NCI-H187 treated with DMSO at 0.1 percent for 48 hours (cell line): ENCODE data around the gene ARL6IP4.

ENCODE experiments used
- DNase-seq: peaks from one replicate; lab custom pipeline; 2025; lab: John Stamatoyannopoulos, UW

The ARL6IP4 gene

DNA sequence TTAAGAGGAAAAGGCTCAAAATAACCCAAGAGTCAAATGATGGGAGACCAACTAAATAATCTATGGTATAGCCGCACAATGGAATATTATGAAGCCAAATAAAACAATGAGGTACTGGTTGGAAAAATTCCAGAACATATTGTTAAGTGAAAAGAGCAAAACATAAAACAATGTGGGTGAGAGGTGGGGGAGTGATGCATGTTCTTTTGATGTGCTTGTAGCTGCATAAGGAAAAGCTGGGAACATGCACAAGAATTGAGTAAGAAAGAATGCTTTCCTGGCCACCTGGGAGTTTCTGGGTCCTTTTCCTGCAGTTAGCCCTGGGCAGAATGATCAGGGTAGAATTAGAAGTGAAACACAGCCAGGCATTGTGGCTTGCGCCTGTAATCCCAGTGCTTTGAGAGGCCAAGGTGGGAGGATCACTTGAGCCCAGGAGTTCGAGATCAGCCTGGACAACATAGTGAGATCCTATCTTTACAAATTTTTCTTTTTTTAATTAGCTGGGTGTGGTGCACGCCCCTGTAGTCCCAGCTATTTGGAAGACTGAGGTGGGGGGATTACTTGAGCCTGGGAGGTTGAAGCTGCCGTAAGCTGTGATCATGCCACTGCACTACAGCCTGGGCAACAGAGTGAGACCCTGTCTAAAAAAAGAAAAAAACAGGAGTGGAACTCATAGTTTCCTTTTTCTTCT is 22.1 kb upstream of the ARL6IP4 start:
- DNase-seq = no peak

DNA sequence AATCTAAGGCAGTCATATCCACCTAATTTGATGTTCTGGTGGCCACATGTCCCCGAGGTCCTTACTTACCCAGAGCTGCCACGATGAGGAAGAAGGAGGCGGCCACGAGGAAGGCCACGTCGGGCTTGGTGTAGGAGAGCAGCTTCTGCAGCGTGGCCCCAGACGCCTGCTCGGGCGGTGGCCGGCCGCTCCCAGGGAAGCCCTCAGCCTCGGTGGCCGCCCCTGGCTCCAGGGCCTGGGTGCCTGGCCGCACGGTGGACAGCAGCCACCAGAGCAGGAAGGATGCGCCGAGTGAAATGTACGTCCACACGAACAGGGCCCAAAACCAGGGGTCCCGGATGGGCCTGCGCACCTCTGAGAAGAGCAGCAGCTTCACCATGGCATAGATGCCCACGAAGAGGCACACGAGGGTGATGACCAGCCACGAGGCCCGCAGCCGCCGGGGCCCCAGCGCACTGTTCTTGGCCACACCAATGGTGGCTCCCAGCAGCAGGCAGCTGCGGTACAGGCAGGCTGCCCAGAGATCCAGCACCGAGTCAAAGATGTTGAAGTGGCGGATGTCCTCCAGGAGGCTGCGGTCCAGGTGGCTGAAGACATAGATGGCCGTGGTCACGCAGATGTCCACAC is 20.8 kb upstream of the ARL6IP4 start:
- no peak for DNase-seq

DNA sequence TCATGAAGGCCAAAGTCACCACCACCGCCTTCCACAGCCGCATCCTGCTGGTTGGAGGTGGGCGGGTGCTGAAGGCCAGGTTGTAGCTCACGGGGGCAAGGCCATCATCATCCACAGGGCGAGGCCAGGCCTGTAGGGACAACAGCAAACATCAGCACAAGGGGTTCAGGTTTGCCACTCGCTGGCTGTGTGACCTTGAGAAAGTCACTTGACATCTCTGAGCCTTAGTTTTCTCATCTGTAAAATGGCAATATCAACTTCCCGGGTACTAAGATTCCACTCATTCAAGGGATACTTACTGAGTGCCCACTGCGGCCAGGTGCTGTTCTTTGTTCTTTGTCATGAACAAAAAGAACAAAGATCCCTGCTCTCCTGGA is 20.3 kb upstream of the ARL6IP4 start:
- no peak for DNase-seq

GRCh38 chr12:122961531-122962329 is 18.8 kb upstream of the ARL6IP4 start:
- no peak for DNase-seq

DNA sequence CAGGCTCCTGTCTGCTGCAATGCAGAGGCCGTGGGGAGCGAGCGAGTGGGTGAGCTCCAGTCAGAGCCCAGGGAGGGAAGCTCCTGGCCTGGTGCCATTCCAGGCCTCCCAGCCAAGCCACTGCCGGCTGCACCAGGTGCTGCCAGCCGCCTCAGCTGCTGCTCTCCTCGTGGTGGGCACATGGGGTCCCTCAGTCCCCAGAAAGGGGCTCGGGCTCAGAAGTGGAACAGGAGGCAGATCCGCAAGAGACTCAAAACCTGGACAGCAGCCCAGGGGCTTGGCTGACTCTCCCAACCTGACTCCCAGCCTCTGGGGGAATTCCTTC is 16.6 kb upstream of the ARL6IP4 start:
- no peak for DNase-seq

GRCh38 chr12:122964439-122965257 is 15.8 kb upstream of the ARL6IP4 start:
- no peak for DNase-seq

DNA sequence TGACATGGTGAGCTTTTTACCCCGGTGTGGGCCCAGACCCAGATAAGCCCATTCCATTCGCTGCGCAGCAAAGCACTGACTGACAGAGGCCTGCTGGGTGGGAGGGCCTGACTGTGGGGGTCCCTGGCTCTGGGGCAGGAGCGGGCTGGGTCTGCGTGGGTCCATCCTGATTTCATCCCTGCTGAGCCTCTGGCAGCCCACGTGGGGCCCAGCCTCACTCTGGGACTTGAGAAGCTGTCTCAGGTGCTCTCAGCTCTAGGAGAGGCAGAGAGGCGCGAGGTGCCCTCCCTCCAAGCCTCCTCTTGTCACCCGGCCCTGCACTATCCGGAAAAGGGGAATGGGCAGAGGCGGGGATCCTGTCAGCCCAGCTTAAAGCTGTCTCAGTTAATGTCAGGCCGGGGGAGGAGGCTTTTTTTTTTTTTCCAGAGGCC is 15.1 kb upstream of the ARL6IP4 start:
- no peak for DNase-seq

GRCh38 chr12:122965851-122966742 is 14.4 kb upstream of the ARL6IP4 start, which contains the start of gene ABCB9:
ABCB9 (minus strand) TSS chr12:122966463; CDS start chr12:122960235, 6,228 bp downstream.
- DNase-seq = peak; percentile 81

DNA sequence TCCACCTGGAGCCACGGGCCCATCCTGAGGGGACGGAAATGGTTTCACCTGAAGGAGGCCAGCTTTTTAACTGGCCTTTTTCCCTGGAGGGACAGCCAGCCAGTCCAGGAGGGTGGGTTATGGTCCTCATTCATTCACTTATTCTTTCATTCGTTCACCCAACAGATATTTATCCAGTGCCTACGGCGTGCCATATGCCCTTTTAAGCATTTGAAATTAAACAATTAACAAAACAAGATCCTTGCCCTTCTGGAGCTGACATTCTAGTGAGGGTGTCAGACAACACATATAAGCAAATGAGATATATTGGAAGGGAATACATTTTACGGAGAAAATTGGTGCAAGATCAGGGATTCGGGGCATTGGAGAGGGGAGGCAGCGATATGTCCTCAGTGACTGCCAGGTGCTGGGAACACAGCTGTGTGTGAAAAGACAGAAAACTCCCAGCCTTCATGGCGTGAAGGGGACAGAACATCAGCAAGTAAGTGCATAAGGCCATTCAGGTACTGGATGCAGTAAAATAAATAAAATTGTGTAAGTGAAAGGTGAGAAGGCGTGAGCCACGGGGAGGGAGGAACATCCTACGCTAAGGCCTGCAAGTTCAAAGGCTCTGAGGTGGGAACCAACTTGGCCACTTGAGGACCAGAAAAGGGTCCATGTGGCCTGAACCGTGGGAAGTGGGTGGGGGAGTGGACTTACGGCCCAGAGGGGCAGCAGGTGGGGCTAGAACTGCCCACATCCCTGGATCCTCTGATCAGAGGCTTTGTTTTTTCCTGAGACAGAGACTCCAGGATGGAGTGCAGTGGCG is 13.5 kb upstream of the ARL6IP4 start:
- no peak for DNase-seq

- DNase-seq = no peak
Measured at GRCh38 chr12:122968104-122968503, 12.4 kb upstream of the ARL6IP4 start.

DNA sequence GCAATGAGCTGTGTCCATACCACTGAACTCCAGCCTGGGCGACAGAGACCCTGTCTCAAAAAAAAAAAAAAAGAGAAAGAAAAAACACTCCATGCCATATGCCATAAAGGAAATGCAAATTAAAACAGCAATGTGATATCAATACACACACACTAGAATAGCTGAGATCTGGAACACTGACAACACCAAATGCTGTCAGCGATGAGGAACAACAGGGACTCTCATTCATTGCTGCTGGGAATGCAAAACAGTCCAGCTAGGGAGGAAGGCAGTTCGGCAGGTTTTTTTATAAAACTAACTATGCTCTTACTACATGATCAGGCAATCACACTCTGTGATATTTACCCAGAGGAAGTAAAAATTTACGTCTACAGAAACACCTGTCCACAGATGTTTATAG is 10.8 kb upstream of the ARL6IP4 start:
- no peak for DNase-seq

DNA sequence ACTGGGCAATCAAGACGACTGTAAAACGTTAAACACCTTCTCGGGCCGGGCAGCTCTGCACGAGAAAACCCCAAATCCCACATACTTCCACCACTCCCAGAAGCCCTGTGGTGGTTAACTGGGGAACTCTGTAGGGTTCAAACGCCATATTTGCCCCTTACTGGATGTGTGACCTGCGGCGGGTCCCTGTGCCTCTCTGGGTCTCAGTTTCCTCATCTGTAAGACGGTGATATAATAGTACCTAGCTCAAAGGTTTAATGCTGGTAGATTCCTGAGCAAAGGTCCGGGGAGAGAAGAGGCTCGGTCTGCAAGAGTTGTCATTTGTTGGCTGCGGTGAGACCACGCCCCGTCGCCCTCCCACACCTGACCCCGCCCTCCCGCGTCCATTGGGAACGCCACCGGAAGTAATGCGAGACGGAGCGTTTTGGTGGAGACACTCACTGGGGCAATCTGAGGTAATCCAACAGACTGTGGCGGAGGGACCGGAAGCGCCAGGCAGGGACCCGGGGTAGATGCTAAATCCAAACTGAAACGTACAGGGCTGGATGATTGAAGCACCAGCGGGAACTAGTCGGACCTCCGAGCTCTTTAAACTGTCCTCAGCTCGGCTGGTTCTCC is 6.1 kb upstream of the ARL6IP4 start:
- peak; percentile 95 for DNase-seq

DNA sequence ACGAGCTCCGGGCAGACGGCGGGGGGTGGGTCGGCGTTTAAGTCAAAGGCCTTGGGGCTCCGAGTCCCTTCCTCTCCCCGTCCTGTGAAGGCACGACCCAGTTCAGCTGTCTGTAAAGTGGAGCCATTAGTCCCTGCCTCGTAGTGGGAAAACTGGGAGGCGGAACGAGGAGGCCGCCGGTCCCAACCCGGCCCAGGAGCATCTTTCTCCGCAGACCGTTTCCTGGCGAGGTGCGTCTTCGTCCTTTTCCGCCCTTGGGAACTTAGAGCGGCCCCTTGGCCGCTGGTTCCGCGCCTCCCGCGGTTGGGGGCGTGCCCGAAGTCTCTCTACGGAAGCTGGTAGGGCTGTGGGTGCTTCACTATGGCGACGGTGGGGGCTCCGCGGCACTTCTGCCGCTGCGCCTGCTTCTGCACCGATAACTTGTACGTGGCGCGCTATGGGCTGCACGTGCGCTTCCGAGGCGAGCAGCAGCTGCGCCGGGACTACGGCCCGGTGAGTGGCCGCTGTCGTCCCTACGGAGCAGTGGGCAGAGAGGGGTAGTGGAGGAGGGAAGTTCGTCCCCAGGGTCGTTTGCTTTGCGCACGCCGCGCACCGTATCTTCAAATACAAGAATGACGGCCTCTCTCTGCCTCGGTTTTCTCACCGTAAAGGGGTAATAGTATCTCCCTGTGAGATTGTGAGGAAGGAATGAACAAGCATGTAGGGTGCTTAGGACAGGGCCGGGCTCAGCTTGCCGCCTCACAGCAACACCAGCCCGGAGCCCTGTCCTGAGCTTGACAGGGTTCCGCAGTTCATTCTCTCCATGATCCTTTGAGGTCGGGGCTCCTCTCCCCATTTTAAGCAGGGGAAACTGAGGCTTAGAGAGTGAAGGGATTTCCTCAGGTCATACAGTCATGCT is 5.3 kb upstream of the ARL6IP4 start, which contains the start of gene OGFOD2:
Gene OGFOD2 (plus strand): TSS at position 353 of the 898 bp plus-strand sequence. CDS start 8 bp downstream, at position 361.
- peak; percentile 78 for DNase-seq

DNA sequence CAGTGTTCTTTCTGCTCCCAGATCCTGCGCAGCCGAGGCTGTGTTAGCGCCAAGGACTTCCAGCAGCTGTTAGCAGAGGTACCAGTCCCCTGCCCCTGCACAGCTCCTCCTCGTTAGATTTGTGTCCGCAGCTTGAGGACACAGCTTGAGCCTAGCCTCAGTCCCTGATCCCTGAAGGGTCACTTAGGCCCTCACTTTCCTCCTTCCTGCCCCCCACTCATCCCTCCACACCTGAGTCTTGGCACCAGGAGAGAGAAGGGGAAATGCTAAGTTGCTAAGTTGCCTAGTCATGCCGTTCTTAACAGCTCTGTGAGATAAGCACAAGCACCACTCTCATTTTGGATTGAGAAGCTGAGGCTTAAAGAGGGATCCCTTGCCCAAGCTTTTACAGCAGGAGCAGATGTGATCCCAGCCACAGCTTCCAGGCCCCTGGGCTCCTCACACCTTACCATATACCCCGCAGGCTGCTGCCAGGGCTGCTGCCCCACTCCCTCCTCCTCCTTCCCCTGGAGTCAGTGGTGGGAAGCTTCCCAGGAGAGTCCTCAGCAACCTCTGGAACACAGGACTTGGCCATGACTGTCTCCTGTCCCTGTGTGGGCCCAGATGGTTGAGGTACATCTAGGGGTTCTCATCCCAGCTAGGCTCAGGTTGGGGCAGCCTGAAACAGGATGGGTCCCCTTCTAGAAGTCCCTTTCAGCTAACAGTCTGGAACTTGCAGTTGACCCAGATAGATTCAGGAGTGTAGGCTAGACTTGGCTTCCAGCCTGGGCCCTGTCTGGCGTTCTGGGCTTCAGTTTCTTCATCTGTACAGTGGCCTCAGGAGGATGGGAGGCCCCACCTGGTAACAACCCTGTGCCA is 4.5 kb upstream of the ARL6IP4 start:
- DNase-seq = no peak

- DNase-seq = no peak
Measured at GRCh38 chr12:122976648-122976975, 3.9 kb upstream of the ARL6IP4 start.

DNA sequence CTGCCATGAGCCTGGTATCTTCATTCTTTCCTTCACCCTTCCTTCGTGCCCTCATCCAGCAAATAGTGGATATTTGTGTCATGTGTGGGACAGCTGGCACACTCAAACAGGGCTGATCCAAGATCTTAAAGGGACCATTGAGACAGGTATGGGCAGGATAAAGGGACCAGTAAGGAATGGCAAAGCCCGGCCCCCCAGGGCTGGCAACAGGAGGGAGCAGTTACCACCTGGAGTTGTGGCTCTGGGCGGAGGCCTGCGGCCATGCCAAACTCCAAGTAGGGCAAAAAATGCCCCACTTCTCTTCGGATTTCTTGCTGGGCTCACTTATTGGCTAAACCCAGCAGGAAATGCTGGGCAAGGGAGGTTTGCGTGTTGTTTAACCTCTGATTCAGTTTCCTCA is 3.3 kb upstream of the ARL6IP4 start:
- no peak for DNase-seq

- no peak for DNase-seq
Measured at GRCh38 chr12:122977655-122978392, 2.7 kb upstream of the ARL6IP4 start.
